H9 (cell line): ENCODE data around the gene NTN3. TPM values are rescaled to one million over a fixed set of nuclear protein-coding genes. Genes with fewer than 3 reads are reported as not detected.

ENCODE experiments used
- DNase-seq: peaks from one replicate; pipeline ENCODE4 v3.0.0-alpha.2; 2017
- H2AFZ ChIP-seq: one replicate; pipeline ENCODE4 v1.6.1; 2013; ENCODE audit warnings: mild to moderate bottlenecking, low read length, control low read depth, moderate library complexity
- H2AK5ac ChIP-seq: 2 replicates; pipeline ENCODE4 v1.6.1; 2013; ENCODE audit warnings: low read length, control low read depth, mixed read lengths; ENCODE audit not compliant: insufficient read length
- H2BK120ac ChIP-seq: one replicate; pipeline ENCODE4 v1.6.1; 2013; ENCODE audit warnings: low read depth, mild to moderate bottlenecking, low read length, control low read depth, inconsistent platforms; ENCODE audit not compliant: poor library complexity, severe bottlenecking
- H2BK12ac ChIP-seq: 2 replicates; pipeline ENCODE4 v1.6.1; 2013; ENCODE audit warnings: low read length, control low read depth, mixed read lengths, low read depth; ENCODE audit not compliant: insufficient read length
- H2BK15ac ChIP-seq: 2 replicates; pipeline ENCODE4 v1.6.1; 2013; ENCODE audit warnings: low read depth, low read length, control low read depth
- H2BK20ac ChIP-seq: one replicate; pipeline ENCODE4 v1.6.1; 2013; ENCODE audit warnings: low read depth, mild to moderate bottlenecking, low read length, control low read depth, inconsistent platforms; ENCODE audit not compliant: poor library complexity, severe bottlenecking
- H2BK5ac ChIP-seq: 2 replicates; pipeline ENCODE4 v1.6.1; 2013; ENCODE audit warnings: low read length, control low read depth, mixed read lengths; ENCODE audit not compliant: insufficient read length
- H3K14ac ChIP-seq: 2 replicates; pipeline ENCODE4 v1.6.1; 2013; ENCODE audit warnings: low read length, control low read depth; ENCODE audit not compliant: insufficient read depth
- H3K18ac ChIP-seq: 2 replicates; pipeline ENCODE4 v1.6.1; 2013; ENCODE audit warnings: low read depth, mild to moderate bottlenecking, mixed read lengths, low read length, control low read depth; ENCODE audit not compliant: insufficient read length
- H3K23ac ChIP-seq: 2 replicates; pipeline ENCODE4 v1.6.1; 2013; ENCODE audit warnings: low read length, control low read depth, mixed read lengths, low read depth; ENCODE audit not compliant: insufficient read length
- H3K23me2 ChIP-seq: 2 replicates; pipeline ENCODE4 v1.6.1; 2013; ENCODE audit warnings: low read depth, mild to moderate bottlenecking, mixed read lengths, low read length, control low read depth; ENCODE audit not compliant: insufficient read length, poor library complexity, severe bottlenecking
- H3K27ac ChIP-seq: 2 replicates; pipeline ENCODE4 v1.5.1; 2013; ENCODE audit warnings: low read length, control low read depth, mixed read lengths, low read depth; ENCODE audit not compliant: insufficient read length
- H3K27me3 ChIP-seq: 2 replicates; pipeline ENCODE4 v1.6.1; 2013; ENCODE audit warnings: low read length, control low read depth, inconsistent platforms; ENCODE audit not compliant: insufficient read depth
- H3K4ac ChIP-seq: 2 replicates; pipeline ENCODE4 v1.6.1; 2013; ENCODE audit warnings: low read depth, mild to moderate bottlenecking, control low read depth, inconsistent platforms, low read length, moderate library complexity
- H3K4me1 ChIP-seq: 2 replicates; pipeline ENCODE4 v1.6.1; 2013; ENCODE audit warnings: low read length, control low read depth, inconsistent platforms; ENCODE audit not compliant: insufficient read depth
- H3K4me2 ChIP-seq: 2 replicates; pipeline ENCODE4 v1.6.1; 2013; ENCODE audit warnings: low read length, control low read depth, mixed read lengths; ENCODE audit not compliant: insufficient read length, insufficient read depth
- H3K56ac ChIP-seq: 2 replicates; pipeline ENCODE4 v1.6.1; 2013; ENCODE audit warnings: low read depth, mild to moderate bottlenecking, mixed read lengths, low read length, control low read depth; ENCODE audit not compliant: insufficient read length
- H3K79me1 ChIP-seq: 2 replicates; pipeline ENCODE4 v1.6.1; 2013; ENCODE audit warnings: low read depth, mild to moderate bottlenecking, moderate library complexity, low read length, control low read depth, inconsistent platforms; ENCODE audit not compliant: insufficient read depth, poor library complexity, severe bottlenecking
- H3K79me2 ChIP-seq: 2 replicates; pipeline ENCODE4 v1.6.1; 2013; ENCODE audit warnings: low read length, control low read depth, inconsistent platforms; ENCODE audit not compliant: insufficient read depth
- H3K9ac ChIP-seq: 2 replicates; pipeline ENCODE4 v1.6.1; 2013; ENCODE audit warnings: low read length, control low read depth, mixed read lengths; ENCODE audit not compliant: insufficient read length; ENCODE audit errors: extremely low read depth
- H3K9me3 ChIP-seq: one replicate; pipeline ENCODE4 v1.6.1; 2013; ENCODE audit warnings: low read depth, low read length, inconsistent platforms; ENCODE audit not compliant: control insufficient read depth
- H3T11ph ChIP-seq: one replicate; pipeline ENCODE4 v1.6.1; 2013; ENCODE audit warnings: mild to moderate bottlenecking, low read length, control low read depth, inconsistent platforms
- H4K20me1 ChIP-seq: one replicate; pipeline ENCODE4 v1.6.1; 2013; ENCODE audit not compliant: control insufficient read depth, insufficient read length, insufficient read depth
- H4K5ac ChIP-seq: 2 replicates; pipeline ENCODE4 v1.6.1; 2013; ENCODE audit warnings: low read depth, mild to moderate bottlenecking, mixed read lengths, low read length, control low read depth; ENCODE audit not compliant: insufficient read length
- H4K8ac ChIP-seq: replicated peaks from 2 replicates; pipeline ENCODE4 v1.6.1; 2013; ENCODE audit warnings: low read length, control low read depth, mixed read lengths, low read depth; ENCODE audit not compliant: insufficient read length
- H4K91ac ChIP-seq: 2 replicates; pipeline ENCODE4 v1.6.1; 2013; ENCODE audit warnings: low read depth, mild to moderate bottlenecking, moderate library complexity, mixed read lengths, low read length, control low read depth; ENCODE audit not compliant: insufficient read length
- H3K27ac Mint-ChIP-seq, 3 experiments: 2 replicates in 2 of 3; 3 replicates in 1 of 3; pipeline ENCODE4 v1.8.0; 2020 to 2021; ENCODE audit warnings: mixed read lengths in 3 of 3, mild to moderate bottlenecking in 1 of 3, moderate library complexity in 1 of 3
- H3K27me3 Mint-ChIP-seq: 2 replicates; pipeline ENCODE4 v1.8.0; 2021; ENCODE audit warnings: low read depth, mild to moderate bottlenecking, moderate library complexity, mixed read lengths
- H3K36me3 Mint-ChIP-seq, 3 experiments: 2 replicates in 2 of 3; 3 replicates in 1 of 3; pipeline ENCODE4 v1.8.0; 2020 to 2021; ENCODE audit warnings: low read depth in 3 of 3, mixed read lengths in 3 of 3; ENCODE audit not compliant: insufficient read depth in 1 of 3
- H3K4me1 Mint-ChIP-seq, 2 experiments: 2 replicates each; pipeline ENCODE4 v1.8.0; 2020; ENCODE audit warnings: mixed read lengths in 2 of 2
- H3K4me3 Mint-ChIP-seq, 2 experiments: 2 replicates in 1 of 2; 3 replicates in 1 of 2; pipeline ENCODE4 v1.8.0; 2020 to 2021; ENCODE audit warnings: mild to moderate bottlenecking in 2 of 2, mixed read lengths in 2 of 2, moderate library complexity in 1 of 2
- H3K9me3 Mint-ChIP-seq, 2 experiments: 2 replicates in 1 of 2; 3 replicates in 1 of 2; pipeline ENCODE4 v1.8.0; 2020; ENCODE audit warnings: mild to moderate bottlenecking in 2 of 2, mixed read lengths in 2 of 2, moderate library complexity in 1 of 2
- CTCF ChIP-seq: fragments of 200-600 bp; sonication (generic); conservative IDR thresholded peaks from 3 replicates; pipeline ENCODE4 v1.8.0; 2021; ENCODE audit warnings: antibody characterized with exemption, mild to moderate bottlenecking
- WGBS: extraction: QIAGEN DNeasy Blood & Tissue Kit; methylation state at CpG from one replicate; pipeline ENCODE4 v1.1.7; 2013; ENCODE audit warnings: missing lambda C conversion rate, low lambda C conversion rate, mixed read lengths; ENCODE audit not compliant: insufficient read length; ENCODE audit errors: extremely low coverage; 5-methylcytosine and 5-hydroxymethylcytosine counted together
- total RNA-seq: library from RNA; stranded (reverse); gene quantifications from 2 replicates; pipeline ENCODE4 v1.2.1, GENCODE V29; 2021

Gene NTN3
- total RNA-seq, 1 experiment from 2014 or later = 1.3 TPM

GRCh38 chr16:2450535-2450934 lies 20.6 kb upstream of the NTN3 start:
- no peaks in the 10 kb centered on the region for H3K9me3 Mint-ChIP-seq
- Histone ChIP-seq H3K4ac (no peak overlapping the region), H3K27me3 (no peaks in the 10 kb centered on the region), H3K9me3 (no peaks in the 10 kb centered on the region), H2BK15ac (no peak overlapping the region), H3K56ac (no peak overlapping the region), H4K20me1 (no peaks in the 10 kb centered on the region), H2BK12ac (no peak overlapping the region), H3K23me2 (no peaks in the 10 kb centered on the region), H3K14ac (no peak overlapping the region), H2BK5ac (no peak overlapping the region), H4K5ac (no peak overlapping the region), H3K18ac (no peak overlapping the region), H3T11ph (no peak overlapping the region), H3K9ac (no peak overlapping the region), H3K23ac (no peak overlapping the region), H3K79me2 (no peaks in the 10 kb centered on the region), H3K4me2 (no peak overlapping the region), H3K27ac (no peak overlapping the region), H2BK20ac (no peak overlapping the region), H4K91ac (no peak overlapping the region), H2AK5ac (no peak overlapping the region), H2BK120ac (no peak overlapping the region), H2AFZ (no peak overlapping the region), H3K4me1 (no peaks in the 10 kb centered on the region), H4K8ac (no peak overlapping the region), H3K79me1 (no peaks in the 10 kb centered on the region)
- no CpG with 5 or more reads among the region's 8 CpGs for WGBS
- H3K27ac Mint-ChIP-seq = no peak overlapping the region
- no peak for DNase-seq
- no peaks in the 10 kb centered on the region for H3K27me3 Mint-ChIP-seq
- H3K4me3 Mint-ChIP-seq = no peak overlapping the region
- peaks cover 46 to 87% (median 82%) of the 10 kb centered on the region in 3 experiments for H3K36me3 Mint-ChIP-seq
- H3K4me1 Mint-ChIP-seq = no peaks in the 10 kb centered on the region
- no peak for TF ChIP-seq CTCF
